Ascending aorta (tissue), 2 donors: ENCODE data around the gene PTGES. TPM values are rescaled to one million over a fixed set of nuclear protein-coding genes. Genes with fewer than 3 reads are reported as not detected.

Experiments
- DNase-seq, 2 donors: peaks; one replicate each; pipeline ENCODE4 v3.0.0-alpha.2; 2019; ENCODE audit warnings: low spot score in 2 of 2
- H3K27ac ChIP-seq, 2 donors: fragments of 200-600 bp; sonication (generic); one replicate each; pipeline ENCODE4 v1.5.1; 2016 to 2017; ENCODE audit warnings: mild to moderate bottlenecking in 1 of 2
- H3K27me3 ChIP-seq: fragments of 200-600 bp; sonication (generic); one replicate; pipeline ENCODE4 v1.5.1; 2017
- H3K36me3 ChIP-seq, 2 donors: fragments of 200-600 bp; sonication (generic); one replicate each; pipeline ENCODE4 v1.5.1; 2016
- H3K4me1 ChIP-seq, 2 donors: fragments of 200-600 bp; sonication (generic); one replicate each; pipeline ENCODE4 v1.5.1; 2016 to 2017; ENCODE audit warnings: mild to moderate bottlenecking in 1 of 2
- H3K4me3 ChIP-seq, 2 donors: fragments of 200-600 bp; sonication (generic); one replicate each; pipeline ENCODE4 v1.5.1; 2016 to 2017; ENCODE audit warnings: mild to moderate bottlenecking in 1 of 2
- H3K9me3 ChIP-seq, 2 donors: fragments of 200-600 bp; sonication (generic); one replicate each; pipeline ENCODE4 v1.5.1; 2016
- intact Hi-C: fragments of 100-400 bp; cut with DNase I; formaldehyde crosslinking; loops from one replicate; pipeline ENCODE4 v1.15.1; 2023
- total RNA-seq: library from RNA; depleted of rRNA; stranded (reverse); fragments of >200 nt; gene quantifications from one replicate; pipeline ENCODE4 v1.1.0, GENCODE V29; 2016
- TF ChIP-seq, protein P1 (sequence below), 3 experiments: fragments of 200-600 bp in 2 of 3; fragments of 450-650 bp in 1 of 3; sonication (generic) in 2 of 3; IDR thresholded peaks; one replicate each; pipeline ENCODE4 v1.5.1; 2016 to 2019; ENCODE audit warnings: antibody characterized with exemption in 3 of 3, mild to moderate bottlenecking in 1 of 3, moderate library complexity in 1 of 3

Gene PTGES
- total RNA-seq, 1 donor from 2014 or later = 8.9 TPM

DNA sequence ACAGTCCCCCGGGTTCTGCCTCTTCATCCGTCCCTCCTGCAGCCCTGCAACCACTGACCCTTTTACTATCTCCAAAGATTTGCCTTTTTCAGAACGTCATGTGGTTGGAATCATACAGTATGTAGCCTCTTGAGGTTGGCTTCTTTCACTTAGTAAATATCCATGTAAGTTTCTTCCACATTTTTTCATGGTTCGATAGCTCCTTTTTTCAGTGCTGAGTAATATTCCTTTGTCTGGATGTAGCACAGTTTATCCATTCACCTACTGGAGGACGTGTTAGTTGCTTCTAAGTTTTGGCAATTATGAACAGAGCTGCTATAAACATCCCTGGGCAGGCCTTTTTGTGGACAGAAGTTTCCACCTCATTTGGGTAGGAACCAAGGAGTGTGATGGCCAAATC, 60.3 kb downstream of the PTGES start:
- Histone ChIP-seq H3K9me3 (no peaks in the 10 kb centered on the region), H3K4me3 (no peak overlapping the region), H3K27me3 (no peaks in the 10 kb centered on the region), H3K27ac (peak overlapping the region; percentile 94 to 97), H3K4me1 (peaks cover 22 to 33% of the 10 kb centered on the region in 2 donors), H3K36me3 (peaks cover 0 to 4% of the 10 kb centered on the region in 2 donors)
- TF ChIP-seq, protein P1, sequence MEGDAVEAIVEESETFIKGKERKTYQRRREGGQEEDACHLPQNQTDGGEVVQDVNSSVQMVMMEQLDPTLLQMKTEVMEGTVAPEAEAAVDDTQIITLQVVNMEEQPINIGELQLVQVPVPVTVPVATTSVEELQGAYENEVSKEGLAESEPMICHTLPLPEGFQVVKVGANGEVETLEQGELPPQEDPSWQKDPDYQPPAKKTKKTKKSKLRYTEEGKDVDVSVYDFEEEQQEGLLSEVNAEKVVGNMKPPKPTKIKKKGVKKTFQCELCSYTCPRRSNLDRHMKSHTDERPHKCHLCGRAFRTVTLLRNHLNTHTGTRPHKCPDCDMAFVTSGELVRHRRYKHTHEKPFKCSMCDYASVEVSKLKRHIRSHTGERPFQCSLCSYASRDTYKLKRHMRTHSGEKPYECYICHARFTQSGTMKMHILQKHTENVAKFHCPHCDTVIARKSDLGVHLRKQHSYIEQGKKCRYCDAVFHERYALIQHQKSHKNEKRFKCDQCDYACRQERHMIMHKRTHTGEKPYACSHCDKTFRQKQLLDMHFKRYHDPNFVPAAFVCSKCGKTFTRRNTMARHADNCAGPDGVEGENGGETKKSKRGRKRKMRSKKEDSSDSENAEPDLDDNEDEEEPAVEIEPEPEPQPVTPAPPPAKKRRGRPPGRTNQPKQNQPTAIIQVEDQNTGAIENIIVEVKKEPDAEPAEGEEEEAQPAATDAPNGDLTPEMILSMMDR (IDR thresholded peaks at IDR 0.05) = no peak
- intact Hi-C loops = no loop called here
- no peak for DNase-seq

Other genes with a start within 250 kb of the PTGES start
- gene C9orf50, start 131.9 kb downstream of the PTGES start, total RNA-seq = not detected
- 6.9 TPM for gene NTMT1, start 126.9 kb downstream of the PTGES start, total RNA-seq
- gene ASB6, start 110.9 kb downstream of the PTGES start, total RNA-seq = 29.7 TPM
- 112 TPM for gene PRRX2, start 87.4 kb downstream of the PTGES start, total RNA-seq
- gene TOR1B, start 50.1 kb upstream of the PTGES start, total RNA-seq = 51.7 TPM
- gene TOR1A, start 71.1 kb upstream of the PTGES start, total RNA-seq = 67.7 TPM
- gene C9orf78, start 82.2 kb upstream of the PTGES start, total RNA-seq = 19.2 TPM
- 34.0 TPM for gene USP20, start 82.4 kb upstream of the PTGES start, total RNA-seq